ENCODE measurements around the gene ANKS4B.

DNA sequence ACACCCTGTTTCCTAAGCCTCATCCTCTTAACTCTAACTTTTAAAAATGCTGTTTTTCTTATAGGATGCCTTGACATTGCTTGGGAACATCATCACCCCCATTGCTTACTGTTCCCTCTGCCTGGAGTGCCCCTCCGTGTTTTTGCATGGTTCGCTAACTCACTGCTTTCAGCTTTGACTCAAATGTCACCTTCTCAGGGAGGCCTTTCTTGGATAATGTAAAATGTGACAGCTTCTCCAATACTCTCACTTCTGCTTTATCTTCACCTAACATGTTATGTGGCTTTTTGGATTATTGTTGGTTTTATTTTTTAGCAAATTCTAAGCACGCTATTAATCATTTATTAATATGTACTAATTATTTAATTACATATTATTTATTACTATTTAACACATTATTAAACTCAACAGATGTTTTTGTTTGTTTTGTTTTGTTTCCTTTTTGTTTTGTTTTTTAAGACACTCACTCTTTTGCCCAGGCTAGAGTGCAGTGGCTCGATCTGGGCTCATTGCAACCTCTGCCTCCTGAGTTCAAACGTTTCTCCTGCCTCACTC lies 40.8 kb downstream of the ANKS4B start:
- TF ChIP-seq POLR2AphosphoS5 (IDR thresholded peaks at IDR 0.05; ENCODE audit: low read depth, low read length) = no peak
- no peak for TF ChIP-seq EP300 (IDR thresholded peaks at IDR 0.05; ENCODE audit: borderline replicate concordance in 1 of 2, low read depth in 2 of 2, low read length in 2 of 2)
- TF ChIP-seq POLR2A (IDR thresholded peaks at IDR 0.05; ENCODE audit: control extremely low read depth in 1 of 2, low read depth in 2 of 2, low read length in 2 of 2) = no peak
- TF ChIP-seq, protein P1, sequence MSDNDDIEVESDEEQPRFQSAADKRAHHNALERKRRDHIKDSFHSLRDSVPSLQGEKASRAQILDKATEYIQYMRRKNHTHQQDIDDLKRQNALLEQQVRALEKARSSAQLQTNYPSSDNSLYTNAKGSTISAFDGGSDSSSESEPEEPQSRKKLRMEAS (IDR thresholded peaks at IDR 0.05) = no peak
- TF ChIP-seq, protein P2, sequence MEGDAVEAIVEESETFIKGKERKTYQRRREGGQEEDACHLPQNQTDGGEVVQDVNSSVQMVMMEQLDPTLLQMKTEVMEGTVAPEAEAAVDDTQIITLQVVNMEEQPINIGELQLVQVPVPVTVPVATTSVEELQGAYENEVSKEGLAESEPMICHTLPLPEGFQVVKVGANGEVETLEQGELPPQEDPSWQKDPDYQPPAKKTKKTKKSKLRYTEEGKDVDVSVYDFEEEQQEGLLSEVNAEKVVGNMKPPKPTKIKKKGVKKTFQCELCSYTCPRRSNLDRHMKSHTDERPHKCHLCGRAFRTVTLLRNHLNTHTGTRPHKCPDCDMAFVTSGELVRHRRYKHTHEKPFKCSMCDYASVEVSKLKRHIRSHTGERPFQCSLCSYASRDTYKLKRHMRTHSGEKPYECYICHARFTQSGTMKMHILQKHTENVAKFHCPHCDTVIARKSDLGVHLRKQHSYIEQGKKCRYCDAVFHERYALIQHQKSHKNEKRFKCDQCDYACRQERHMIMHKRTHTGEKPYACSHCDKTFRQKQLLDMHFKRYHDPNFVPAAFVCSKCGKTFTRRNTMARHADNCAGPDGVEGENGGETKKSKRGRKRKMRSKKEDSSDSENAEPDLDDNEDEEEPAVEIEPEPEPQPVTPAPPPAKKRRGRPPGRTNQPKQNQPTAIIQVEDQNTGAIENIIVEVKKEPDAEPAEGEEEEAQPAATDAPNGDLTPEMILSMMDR (IDR thresholded peaks at IDR 0.05; ENCODE audit: control extremely low read depth in 1 of 3, insufficient read depth in 1 of 3, low read depth in 1 of 3, low read length in 3 of 3) = no peak
- TF ChIP-seq PHF8 (conservative IDR thresholded peaks at IDR 0.05; ENCODE audit: low read depth, low read length) = no peak
- TF ChIP-seq EZH2 (IDR thresholded peaks at IDR 0.05; ENCODE audit: low read depth, low read length, severe bottlenecking) = no peak
- no peak for TF ChIP-seq TCF12 (IDR thresholded peaks at IDR 0.05; ENCODE audit: low read depth, low read length)
- no peak for TF ChIP-seq GTF2F1 (IDR thresholded peaks at IDR 0.05; ENCODE audit: borderline replicate concordance, low read depth, low read length)
- no peak for TF ChIP-seq MAFK (IDR thresholded peaks at IDR 0.05; ENCODE audit: low read depth, low read length)
- no peak for TF ChIP-seq KDM4A (IDR thresholded peaks at IDR 0.05; ENCODE audit: low read depth, low read length, severe bottlenecking)
- TF ChIP-seq TAF1 (IDR thresholded peaks at IDR 0.05; ENCODE audit: low read depth, low read length) = no peak
- TF ChIP-seq SUZ12 (IDR thresholded peaks at IDR 0.05; ENCODE audit: low read length) = no peak

Measured in H1 (cell line).